Keratinocyte (primary cell): ENCODE results near the gene SPPL3.

Source experiments
- EZH2 ChIP-seq: IDR thresholded peaks from one replicate; pipeline ENCODE4 v1.6.1; 2012; ENCODE audit warnings: inconsistent platforms, mild to moderate bottlenecking, low read length, moderate library complexity
- TF ChIP-seq, protein P1 (sequence below), 3 experiments: IDR thresholded peaks in 1 of 3; conservative IDR thresholded peaks in 1 of 3; optimal IDR thresholded peaks in 1 of 3; 2 replicates in 2 of 3; 3 replicates in 1 of 3; pipeline versions ENCODE3 to v1.5.1; 2011; ENCODE audit warnings: low read length in 3 of 3, mild to moderate bottlenecking in 3 of 3, moderate library complexity in 2 of 3, control low read depth in 1 of 3, inconsistent platforms in 1 of 3; ENCODE audit not compliant: insufficient read depth in 2 of 3; ENCODE audit errors: extremely low read depth in 1 of 3

GRCh38 chr12:120738252-120739030, 165.7 kb downstream of the SPPL3 start:
- TF ChIP-seq, protein P1, sequence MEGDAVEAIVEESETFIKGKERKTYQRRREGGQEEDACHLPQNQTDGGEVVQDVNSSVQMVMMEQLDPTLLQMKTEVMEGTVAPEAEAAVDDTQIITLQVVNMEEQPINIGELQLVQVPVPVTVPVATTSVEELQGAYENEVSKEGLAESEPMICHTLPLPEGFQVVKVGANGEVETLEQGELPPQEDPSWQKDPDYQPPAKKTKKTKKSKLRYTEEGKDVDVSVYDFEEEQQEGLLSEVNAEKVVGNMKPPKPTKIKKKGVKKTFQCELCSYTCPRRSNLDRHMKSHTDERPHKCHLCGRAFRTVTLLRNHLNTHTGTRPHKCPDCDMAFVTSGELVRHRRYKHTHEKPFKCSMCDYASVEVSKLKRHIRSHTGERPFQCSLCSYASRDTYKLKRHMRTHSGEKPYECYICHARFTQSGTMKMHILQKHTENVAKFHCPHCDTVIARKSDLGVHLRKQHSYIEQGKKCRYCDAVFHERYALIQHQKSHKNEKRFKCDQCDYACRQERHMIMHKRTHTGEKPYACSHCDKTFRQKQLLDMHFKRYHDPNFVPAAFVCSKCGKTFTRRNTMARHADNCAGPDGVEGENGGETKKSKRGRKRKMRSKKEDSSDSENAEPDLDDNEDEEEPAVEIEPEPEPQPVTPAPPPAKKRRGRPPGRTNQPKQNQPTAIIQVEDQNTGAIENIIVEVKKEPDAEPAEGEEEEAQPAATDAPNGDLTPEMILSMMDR (optimal IDR thresholded peaks at IDR 0.05 in 1 of 3, IDR thresholded peaks at IDR 0.05 in 1 of 3, conservative IDR thresholded peaks at IDR 0.05 in 1 of 3; ENCODE audit: extremely low read depth in 1 of 3, insufficient read depth in 2 of 3, low read length in 3 of 3) = no peak
- TF ChIP-seq EZH2 = no peak
